ENCODE results near the gene FABP6. TPM values are rescaled to one million over a fixed set of nuclear protein-coding genes. Genes with fewer than 3 reads are reported as not detected.

Gene FABP6
- total RNA-seq, 1 donor from 2014 or later, result 7.7 TPM

DNA sequence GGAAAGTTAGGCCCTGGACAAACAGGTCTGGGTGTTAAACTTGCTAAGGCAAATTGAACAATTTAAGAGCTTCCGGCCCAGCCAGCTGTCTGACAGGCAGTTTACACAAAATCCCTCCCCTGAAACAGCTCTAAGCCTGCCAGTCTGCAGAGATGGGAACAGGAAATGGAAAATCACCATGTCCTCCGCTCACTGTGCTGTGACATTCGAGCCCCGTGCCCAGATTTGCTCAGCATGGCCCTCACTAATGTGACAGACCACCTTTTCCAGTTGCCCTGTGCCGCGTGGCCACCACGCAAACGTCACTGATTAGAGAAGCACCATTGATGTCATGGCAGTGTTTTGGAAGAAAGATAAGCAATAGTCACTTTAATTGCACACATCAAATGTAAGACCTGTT lies 42.1 kb downstream of the FABP6 start:
- peaks cover 44% of the 10 kb centered on the region for H3K4me1 Mint-ChIP-seq (ENCODE audit: low read depth, unreplicated experiment)
- H3K9me3 Mint-ChIP-seq (ENCODE audit: unreplicated experiment), result peaks cover 5% of the 10 kb centered on the region
- H3K36me3 Mint-ChIP-seq (ENCODE audit: unreplicated experiment), result peaks cover 8% of the 10 kb centered on the region
- TF ChIP-seq, protein P1, sequence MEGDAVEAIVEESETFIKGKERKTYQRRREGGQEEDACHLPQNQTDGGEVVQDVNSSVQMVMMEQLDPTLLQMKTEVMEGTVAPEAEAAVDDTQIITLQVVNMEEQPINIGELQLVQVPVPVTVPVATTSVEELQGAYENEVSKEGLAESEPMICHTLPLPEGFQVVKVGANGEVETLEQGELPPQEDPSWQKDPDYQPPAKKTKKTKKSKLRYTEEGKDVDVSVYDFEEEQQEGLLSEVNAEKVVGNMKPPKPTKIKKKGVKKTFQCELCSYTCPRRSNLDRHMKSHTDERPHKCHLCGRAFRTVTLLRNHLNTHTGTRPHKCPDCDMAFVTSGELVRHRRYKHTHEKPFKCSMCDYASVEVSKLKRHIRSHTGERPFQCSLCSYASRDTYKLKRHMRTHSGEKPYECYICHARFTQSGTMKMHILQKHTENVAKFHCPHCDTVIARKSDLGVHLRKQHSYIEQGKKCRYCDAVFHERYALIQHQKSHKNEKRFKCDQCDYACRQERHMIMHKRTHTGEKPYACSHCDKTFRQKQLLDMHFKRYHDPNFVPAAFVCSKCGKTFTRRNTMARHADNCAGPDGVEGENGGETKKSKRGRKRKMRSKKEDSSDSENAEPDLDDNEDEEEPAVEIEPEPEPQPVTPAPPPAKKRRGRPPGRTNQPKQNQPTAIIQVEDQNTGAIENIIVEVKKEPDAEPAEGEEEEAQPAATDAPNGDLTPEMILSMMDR (IDR thresholded peaks at IDR 0.05; ENCODE audit: partially characterized antibody, unreplicated experiment), result no peak
- peak overlapping the region; percentile 86 for H3K27ac Mint-ChIP-seq (ENCODE audit: unreplicated experiment)
- H3K27me3 Mint-ChIP-seq (ENCODE audit: unreplicated experiment), result peaks cover 6% of the 10 kb centered on the region
- H3K4me3 Mint-ChIP-seq (ENCODE audit: unreplicated experiment), result peak overlapping the region; percentile 71
- no peak for DNase-seq

DNA sequence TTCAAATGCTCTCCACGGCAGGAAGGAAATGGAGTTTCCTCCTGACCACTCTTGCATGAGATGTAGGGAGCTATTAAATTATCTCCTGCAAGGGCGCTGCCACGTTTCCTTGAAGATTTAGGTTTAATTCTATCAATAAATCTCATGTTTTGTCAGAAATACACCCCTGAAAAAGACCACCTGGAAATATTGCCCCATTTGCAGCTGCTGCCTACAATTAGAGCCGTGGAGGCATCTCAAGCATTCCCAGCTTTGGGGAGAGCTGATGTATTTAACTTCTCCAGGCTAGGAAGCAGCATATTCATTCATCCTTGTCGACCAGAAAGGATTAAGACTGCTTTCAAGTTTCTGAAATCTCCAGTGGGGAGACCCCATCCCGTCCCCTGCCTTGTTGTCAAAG lies 42.5 kb downstream of the FABP6 start:
- TF ChIP-seq, protein P1 (IDR thresholded peaks at IDR 0.05; ENCODE audit: partially characterized antibody, unreplicated experiment), result no peak
- H3K27ac Mint-ChIP-seq (ENCODE audit: unreplicated experiment), result peak overlapping the region; percentile 86
- H3K4me1 Mint-ChIP-seq (ENCODE audit: low read depth, unreplicated experiment), result peaks cover 41% of the 10 kb centered on the region
- peaks cover 6% of the 10 kb centered on the region for H3K27me3 Mint-ChIP-seq (ENCODE audit: unreplicated experiment)
- no peak overlapping the region for H3K4me3 Mint-ChIP-seq (ENCODE audit: unreplicated experiment)
- no peak for DNase-seq
- peaks cover under 1% of the 10 kb centered on the region for H3K9me3 Mint-ChIP-seq (ENCODE audit: unreplicated experiment)
- H3K36me3 Mint-ChIP-seq (ENCODE audit: unreplicated experiment), result peaks cover 8% of the 10 kb centered on the region

DNA sequence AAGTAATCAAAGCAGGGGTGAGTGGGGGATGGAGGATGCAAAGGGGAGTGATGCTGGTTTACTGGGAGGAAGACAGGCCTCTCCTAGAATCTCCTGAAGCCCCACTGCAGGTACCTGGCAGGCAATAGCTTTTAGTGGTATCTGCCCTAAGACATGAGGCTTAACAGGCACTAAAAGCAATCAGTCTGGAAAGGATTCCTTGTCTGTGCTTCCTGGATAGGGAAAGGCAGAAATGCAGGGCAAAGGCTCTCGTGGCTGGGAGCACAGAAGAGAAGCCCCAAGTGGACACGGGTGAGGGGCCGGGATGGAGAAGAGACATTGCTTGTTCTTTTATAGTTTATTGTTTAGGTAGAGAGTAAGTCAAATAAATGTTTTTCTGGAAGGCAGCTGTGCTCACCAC lies 43.0 kb downstream of the FABP6 start:
- Mint-ChIP-seq H3K9me3 (ENCODE audit: unreplicated experiment) (peaks cover 3% of the 10 kb centered on the region), H3K27ac (ENCODE audit: unreplicated experiment) (peak overlapping the region; percentile 86), H3K36me3 (ENCODE audit: unreplicated experiment) (peaks cover 10% of the 10 kb centered on the region), H3K4me1 (ENCODE audit: low read depth, unreplicated experiment) (peaks cover 42% of the 10 kb centered on the region), H3K4me3 (ENCODE audit: unreplicated experiment) (no peak overlapping the region), H3K27me3 (ENCODE audit: unreplicated experiment) (peaks cover 8% of the 10 kb centered on the region)
- no peak for DNase-seq
- TF ChIP-seq, protein P1 (IDR thresholded peaks at IDR 0.05; ENCODE audit: partially characterized antibody, unreplicated experiment), result no peak

DNA sequence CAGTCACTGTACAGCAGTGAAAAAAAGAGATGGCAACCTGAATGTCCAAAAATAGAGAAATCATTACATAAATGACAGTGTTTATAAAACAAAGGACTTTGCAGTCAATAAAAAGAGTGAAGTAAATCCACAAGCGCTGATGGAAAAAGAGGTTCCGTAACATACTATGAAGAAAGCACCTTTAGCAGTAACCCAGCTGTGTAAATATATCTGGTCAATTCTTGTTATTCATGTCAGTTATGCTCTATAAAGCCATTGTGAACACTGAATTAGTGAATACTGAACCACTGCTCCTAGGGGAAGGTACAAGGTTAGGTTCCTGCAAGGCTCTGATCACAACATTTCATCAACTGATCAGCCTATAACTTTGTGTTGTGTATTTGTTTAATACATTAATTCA lies 43.6 kb downstream of the FABP6 start:
- no peak for DNase-seq
- H3K27ac Mint-ChIP-seq (ENCODE audit: unreplicated experiment), result no peak overlapping the region
- no peak overlapping the region for H3K4me3 Mint-ChIP-seq (ENCODE audit: unreplicated experiment)
- peaks cover 40% of the 10 kb centered on the region for H3K4me1 Mint-ChIP-seq (ENCODE audit: low read depth, unreplicated experiment)
- peaks cover 9% of the 10 kb centered on the region for H3K36me3 Mint-ChIP-seq (ENCODE audit: unreplicated experiment)
- TF ChIP-seq, protein P1 (IDR thresholded peaks at IDR 0.05; ENCODE audit: partially characterized antibody, unreplicated experiment), result no peak
- peaks cover 10% of the 10 kb centered on the region for H3K27me3 Mint-ChIP-seq (ENCODE audit: unreplicated experiment)
- peaks cover 5% of the 10 kb centered on the region for H3K9me3 Mint-ChIP-seq (ENCODE audit: unreplicated experiment)

DNA sequence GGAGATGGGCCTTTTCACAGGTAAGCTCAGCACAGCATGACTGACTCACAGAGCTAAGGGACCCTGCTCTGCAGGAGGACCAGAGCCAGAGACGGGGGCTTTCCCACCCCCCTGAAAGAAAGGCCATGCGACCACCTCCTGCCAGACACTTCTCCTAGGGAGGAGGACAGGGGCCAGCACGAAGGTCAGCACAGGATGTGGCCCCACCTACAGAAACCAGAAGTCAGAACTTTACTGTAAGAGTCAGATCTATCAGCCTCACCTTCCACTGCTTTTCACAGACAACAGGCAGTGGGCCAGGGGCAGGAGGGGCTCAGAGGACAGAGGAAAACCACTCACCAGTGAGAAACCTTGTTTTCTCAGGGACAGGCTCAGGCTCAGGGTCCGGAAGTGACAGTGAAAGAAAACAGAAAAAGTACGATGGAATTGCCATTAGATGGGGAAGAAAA lies 45.2 kb downstream of the FABP6 start:
- Mint-ChIP-seq H3K4me1 (ENCODE audit: low read depth, unreplicated experiment) (peaks cover 46% of the 10 kb centered on the region), H3K27ac (ENCODE audit: unreplicated experiment) (peak overlapping the region; percentile 62)

More for the DNA sequence above, 45.2 kb downstream of the FABP6 start:
- no peak for DNase-seq
- Mint-ChIP-seq H3K27me3 (ENCODE audit: unreplicated experiment) (peaks cover 9% of the 10 kb centered on the region), H3K9me3 (ENCODE audit: unreplicated experiment) (peaks cover 16% of the 10 kb centered on the region), H3K4me3 (ENCODE audit: unreplicated experiment) (no peak overlapping the region), H3K36me3 (ENCODE audit: unreplicated experiment) (peaks cover 4% of the 10 kb centered on the region)
- TF ChIP-seq, protein P1 (IDR thresholded peaks at IDR 0.05; ENCODE audit: partially characterized antibody, unreplicated experiment), result no peak
